Activated T-cell treated with anti-CD3 and anti-CD28 coated beads, Interleukin-2, amount 50 U/mL, for 48 hours (primary cell): Measurements from ENCODE around the gene TSPAN9.
"Not testable (repeated sequence)": the region's sequence is repeated elsewhere in the genome, so short reads cannot be mapped to it uniquely, and the experiment has no call there.

Experiments
- DNase-seq, 2 experiments: peaks; one replicate each; pipeline ENCODE4 v3.0.0-alpha.2; 2020

Gene TSPAN9

GRCh38 chr12:3045494-3045893, 31.7 kb upstream of the TSPAN9 start:
- no peak for DNase-seq

GRCh38 chr12:3045989-3046388, 31.2 kb upstream of the TSPAN9 start:
- no peak for DNase-seq

DNA sequence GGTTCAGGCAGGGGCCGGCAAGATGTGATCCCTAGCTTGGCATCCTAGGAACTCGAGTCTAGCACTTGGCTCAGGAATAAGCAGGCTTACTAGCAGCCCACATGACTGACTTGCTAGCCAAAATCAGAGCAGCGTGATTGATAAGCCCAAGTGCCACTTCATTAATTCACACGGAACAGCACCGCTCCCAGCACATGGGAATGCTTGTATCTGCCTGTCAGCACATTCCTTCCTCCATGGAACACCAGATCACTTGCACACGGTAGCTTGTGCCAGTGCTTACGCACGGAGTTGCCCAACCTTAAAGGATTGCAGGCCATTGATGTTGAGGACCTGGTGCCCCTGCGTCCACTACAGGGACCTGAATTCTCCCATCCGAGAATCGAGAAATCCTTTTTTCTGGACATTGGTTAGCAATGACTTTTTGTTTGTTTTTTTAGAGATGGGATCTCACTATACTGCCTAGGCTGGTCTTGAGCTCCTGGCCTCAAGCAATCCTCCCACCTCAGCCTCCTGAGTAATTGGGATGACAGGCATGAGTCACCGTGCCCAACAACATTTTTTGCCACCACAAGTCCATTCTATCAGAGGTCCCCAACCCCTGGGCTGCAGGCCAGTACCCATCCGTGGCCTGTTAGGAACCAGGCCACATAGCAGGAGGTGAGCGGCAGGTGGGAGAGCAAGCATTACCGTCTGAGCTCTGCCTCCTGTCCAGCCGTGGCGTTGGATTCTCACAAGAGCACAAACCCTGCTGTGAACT, 30.6 kb upstream of the TSPAN9 start:
- DNase-seq, result no peak

- no peak for DNase-seq
Measured at GRCh38 chr12:3047961-3048360, 29.2 kb upstream of the TSPAN9 start.

- DNase-seq, result no peak
Measured at GRCh38 chr12:3048540-3048939, 28.6 kb upstream of the TSPAN9 start.

DNA sequence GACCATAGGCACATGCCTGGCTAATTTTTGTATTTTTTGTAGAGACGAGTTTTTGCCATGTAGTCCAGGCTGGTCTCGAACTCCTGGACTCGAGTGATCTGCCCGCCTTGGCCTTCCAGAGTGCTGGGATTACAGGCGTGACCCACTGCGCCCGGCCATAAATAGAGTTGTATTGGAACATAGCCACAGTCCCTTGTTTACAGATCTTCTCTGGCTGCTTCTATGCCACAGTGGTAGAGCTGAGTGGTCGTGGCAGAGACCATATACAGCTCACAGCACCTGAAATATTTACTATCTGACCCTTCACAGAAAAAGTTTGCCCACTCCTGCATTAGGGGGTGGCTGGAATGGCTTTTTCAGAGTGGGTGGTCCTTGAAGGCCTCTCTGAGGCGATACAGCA, 28.0 kb upstream of the TSPAN9 start:
- DNase-seq, result no peak

GRCh38 chr12:3049611-3050249, 27.4 kb upstream of the TSPAN9 start:
- DNase-seq, result no peak

GRCh38 chr12:3054374-3054773, 22.8 kb upstream of the TSPAN9 start:
- no peak for DNase-seq

DNA sequence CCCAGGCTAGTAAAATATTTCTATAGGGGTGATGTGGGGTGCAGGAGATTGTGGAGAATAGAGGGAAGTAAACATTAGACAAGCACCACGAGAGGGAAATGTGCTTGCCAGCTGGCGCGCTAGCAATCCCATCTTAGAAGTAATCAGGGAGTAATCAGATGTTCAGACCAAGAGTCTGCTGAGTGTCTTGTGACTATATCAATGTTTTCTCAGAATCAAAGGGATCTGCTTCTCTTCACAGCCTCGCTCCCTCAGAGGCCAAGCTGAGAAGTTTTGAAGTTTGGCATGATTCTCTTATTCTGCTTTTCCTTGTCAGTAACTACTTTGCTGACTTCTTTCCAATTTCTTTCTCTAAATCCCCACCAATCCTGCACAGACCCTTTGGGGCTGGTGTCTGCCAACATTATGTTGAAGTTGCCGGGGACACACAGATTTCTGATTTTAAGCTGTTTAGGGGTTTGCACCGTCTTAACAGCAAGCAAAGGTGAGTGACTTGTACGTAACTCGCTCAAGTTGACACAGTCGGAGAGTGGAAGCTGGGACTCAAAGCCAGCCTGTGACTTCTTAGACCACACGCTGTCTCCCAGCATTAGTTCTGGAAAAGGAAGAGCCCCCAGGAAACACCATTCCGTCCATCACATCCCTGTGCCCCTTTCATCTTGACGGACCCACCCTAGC, 22.0 kb upstream of the TSPAN9 start:
- DNase-seq, result no peak

DNA sequence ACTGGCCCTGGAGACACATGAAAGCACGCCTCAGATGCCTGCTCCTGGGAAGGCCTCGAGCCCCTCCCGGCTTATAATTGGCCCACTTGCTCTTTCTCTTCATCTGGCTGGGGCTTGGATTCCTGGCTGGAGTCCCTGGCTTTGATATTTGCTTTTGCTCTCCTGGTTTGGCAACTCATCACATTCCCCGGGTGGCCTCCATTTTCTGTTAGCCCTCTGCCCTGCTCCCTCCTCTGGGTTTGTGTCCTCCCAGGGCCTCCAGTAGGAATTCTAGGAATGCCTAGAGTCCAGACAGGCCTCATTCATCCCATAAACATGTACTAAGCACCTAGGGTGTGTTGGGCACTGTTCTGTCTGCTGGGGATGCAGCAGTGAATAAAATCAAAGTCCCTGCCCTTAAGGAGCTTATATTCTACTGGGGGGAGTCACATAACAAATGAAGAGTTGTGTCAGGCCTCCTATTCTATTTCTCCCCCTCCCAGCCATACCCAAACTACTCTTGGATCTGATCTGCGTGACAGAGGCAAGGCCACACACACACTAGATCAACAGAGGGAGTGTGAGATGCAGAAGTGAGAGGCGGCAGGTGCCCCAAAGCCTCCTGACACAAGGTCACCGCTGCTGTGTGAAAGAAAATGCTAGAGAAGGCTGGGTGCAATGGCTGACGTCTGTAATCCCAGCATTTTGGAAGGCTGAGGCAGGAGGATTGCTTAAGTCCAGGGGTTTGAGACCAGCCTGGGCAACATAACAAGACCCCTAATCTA, 21.3 kb upstream of the TSPAN9 start:
- no peak for DNase-seq

- DNase-seq, result no peak
Measured at GRCh38 chr12:3061059-3061458, 16.1 kb upstream of the TSPAN9 start.

DNA sequence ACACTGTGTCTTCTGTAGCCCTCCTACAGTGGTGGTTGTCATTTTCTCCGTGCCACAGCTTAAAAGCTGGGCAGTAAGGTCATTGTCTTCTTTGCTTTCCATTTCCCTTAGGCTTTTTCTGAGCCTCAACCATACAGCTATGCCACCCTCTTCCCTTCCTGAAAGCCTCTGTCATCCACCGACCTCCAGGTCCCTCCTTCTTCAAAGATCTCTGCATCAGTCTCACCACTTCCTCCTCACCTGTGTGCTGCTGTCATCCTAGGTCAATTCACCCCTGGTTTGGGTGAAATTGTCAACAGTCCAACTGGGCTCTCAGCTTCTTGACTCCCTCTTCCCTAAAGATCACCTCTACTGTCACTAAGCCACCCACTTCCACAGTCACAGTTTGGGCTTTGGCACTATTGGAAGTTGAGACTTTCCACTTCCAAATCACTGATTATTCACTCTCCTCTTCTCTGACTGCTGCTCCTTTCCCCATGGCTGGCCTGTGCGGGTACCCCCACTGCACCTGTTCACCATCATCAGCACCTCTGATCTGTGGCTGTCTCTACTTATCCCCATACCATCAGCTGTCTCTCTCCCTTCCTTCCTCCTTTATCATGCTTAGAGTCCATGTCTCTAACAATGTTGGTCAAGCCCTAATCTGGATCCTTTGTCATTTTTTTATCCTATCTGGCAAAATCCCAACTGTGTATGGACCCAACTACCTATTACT, 15.5 kb upstream of the TSPAN9 start:
- DNase-seq, result no peak

GRCh38 chr12:3065300-3065699, 11.9 kb upstream of the TSPAN9 start:
- no peak for DNase-seq

DNA sequence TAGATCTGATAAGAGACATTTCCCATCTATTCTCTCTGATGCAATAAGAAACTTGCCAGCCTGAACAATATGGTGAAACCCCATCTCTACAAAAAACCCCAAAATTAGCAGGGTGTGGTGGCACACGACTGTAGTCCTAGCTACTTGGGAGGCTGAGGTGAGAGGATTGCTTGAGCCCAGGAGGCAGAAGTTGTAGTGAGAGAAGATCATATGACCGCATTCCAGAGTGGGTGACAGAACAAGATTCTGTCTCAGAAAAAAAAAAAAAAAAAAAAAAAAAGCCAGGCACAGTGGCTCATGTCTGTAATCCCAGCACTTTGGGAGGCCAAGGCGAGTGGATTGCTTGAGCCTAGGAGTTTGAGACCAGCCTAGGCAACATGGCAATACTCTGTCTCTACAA, 11.3 kb upstream of the TSPAN9 start:
- DNase-seq, result not testable (repeated sequence)

DNA sequence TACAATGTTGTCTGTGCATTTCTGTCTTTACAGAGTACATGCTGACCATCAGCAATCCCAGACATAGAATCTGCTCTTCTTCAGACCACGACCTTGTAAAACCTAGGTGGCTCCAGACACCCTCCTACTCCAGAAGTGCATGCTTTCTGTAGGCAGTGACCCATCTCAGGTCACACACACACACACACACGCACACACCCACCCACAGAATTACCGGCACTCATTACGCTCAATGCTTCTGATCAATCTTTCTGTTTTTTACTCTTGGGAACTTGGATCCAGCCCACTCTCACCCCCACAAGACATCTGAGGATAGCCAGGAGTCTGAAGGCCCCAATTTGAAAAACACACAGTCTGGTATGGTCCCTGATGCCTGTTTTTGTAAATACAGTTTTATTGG, 7.5 kb upstream of the TSPAN9 start:
- no peak for DNase-seq

- DNase-seq, result no peak
Measured at GRCh38 chr12:3071107-3071506, 6.1 kb upstream of the TSPAN9 start.

DNA sequence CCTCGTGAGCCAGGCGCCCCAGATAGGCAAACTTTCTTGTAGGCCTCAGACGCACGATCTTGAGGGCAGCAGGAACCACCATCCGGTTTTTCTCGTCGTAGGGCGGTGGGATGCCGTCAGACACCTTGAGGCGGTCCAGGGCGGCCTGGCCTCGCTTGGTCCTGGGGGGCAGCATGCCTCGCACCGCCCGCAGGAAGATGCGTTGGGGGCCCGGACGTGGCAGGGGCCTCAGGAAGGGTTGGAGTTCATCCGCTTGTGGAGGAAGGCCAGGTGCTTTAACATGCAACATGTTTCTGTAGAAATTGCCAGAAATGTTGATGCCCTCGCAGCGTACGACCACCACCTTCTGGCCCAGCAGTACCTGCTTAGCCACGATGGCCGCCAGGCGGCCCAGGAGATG, 5.5 kb upstream of the TSPAN9 start:
- no peak for DNase-seq

DNA sequence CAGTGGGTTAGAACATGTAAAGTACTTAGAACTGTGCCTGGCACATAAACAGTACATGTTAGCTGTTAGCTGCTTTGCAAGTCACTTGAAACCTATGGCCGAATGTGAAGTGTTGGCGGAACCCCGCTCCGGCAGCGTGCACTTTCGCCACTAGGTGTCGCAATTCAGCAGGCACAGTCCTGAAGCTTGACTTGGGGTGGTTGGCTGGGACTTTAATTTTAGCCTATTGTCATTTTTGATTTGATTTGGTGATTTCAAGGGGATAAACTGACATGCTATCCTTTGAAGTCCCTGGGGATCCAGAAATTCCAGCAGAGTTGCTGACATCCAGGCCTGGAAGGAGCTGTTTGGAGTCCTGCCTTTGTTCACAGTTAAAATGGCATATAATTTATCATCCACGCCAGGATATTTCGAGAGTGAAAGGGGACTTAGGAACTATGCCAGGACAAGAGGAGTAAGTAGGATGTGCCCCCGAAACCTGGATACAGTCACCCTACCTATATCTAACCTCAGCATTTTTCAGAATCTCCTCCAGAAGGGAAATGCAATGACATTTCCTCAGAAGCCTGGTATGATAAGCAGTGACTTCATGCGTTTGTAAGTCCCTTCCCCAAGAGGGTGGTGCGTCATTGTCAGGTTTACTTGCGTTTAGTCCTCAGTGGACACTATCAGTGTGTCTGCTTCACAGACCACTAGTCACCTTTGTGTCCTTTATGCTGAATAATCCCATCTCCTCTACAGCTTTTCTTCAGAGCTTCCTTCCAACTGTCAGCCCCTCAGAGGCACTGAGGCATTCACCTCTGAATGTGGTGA, 3.5 kb upstream of the TSPAN9 start:
- peak; percentile 89 to 90 for DNase-seq

GRCh38 chr12:3075315-3075714, 1.9 kb upstream of the TSPAN9 start:
- no peak for DNase-seq

DNA sequence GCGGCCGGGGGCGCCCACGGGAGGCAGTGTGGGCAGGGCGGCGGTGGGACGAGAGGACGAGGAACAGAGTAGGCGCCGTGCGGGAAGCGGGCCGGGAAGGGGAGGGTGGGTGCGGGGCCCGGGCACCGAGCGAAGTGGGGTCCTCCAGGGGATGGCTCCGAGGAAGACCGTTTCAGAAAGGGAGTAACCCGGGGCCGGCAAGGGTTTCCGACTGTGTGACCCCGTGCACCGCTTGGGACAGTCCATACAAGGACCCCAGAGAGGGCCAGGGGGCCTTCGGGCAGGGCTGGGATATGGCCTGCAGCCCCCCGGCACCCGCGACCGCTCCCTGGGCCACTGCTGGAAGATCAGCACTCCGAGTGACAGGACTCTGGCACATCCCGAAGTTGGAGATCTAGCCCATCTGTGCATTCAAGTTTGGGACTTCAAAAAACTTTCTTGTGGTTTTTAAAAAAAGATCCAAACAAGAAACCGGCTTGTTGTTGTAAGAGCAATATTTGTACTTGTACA, 448 bp downstream of the TSPAN9 start:
- peak; percentile 24 for DNase-seq

- DNase-seq, result no peak
Measured at GRCh38 chr12:3078086-3078820, 1.1 kb downstream of the TSPAN9 start.
